ENCODE data around the gene SLC26A8. TPM values are rescaled to one million over a fixed set of nuclear protein-coding genes. Genes with fewer than 3 reads are reported as not detected.
"Not testable (repeated sequence)": the region's sequence is repeated elsewhere in the genome, so short reads cannot be mapped to it uniquely, and the experiment has no call there.

SLC26A8 gene
- total RNA-seq, 1 donor from 2014 or later = not detected

DNA sequence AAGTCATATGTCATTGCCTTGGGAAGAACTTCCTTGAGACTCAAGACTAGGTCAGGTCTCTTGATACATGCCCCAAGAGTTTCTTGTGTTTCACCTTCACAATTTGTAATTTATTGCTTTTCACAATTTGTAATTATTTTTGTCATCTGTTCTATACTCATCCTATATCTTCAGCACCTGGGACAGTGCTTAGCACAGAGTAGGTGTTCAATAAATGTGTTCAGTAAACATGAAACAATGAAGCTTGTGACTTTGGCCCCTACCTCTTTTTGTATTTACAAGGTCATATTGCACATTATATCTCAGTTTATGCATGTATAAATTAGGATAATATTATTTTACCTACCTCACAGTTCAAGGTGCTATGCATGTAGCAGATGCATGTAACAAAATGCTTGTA, 82.1 kb downstream of the SLC26A8 start:
- intact Hi-C loops (cut with micrococcal nuclease) = no loop called here
- H3K4me1 ChIP-seq = no peaks in the 10 kb centered on the region
- H3K36me3 ChIP-seq = no peaks in the 10 kb centered on the region
- H3K27me3 ChIP-seq (ENCODE audit: low read depth) = peaks cover 12% of the 10 kb centered on the region
- H3K27ac ChIP-seq (replicated peaks) = no peak overlapping the region
- TF ChIP-seq, protein P1, sequence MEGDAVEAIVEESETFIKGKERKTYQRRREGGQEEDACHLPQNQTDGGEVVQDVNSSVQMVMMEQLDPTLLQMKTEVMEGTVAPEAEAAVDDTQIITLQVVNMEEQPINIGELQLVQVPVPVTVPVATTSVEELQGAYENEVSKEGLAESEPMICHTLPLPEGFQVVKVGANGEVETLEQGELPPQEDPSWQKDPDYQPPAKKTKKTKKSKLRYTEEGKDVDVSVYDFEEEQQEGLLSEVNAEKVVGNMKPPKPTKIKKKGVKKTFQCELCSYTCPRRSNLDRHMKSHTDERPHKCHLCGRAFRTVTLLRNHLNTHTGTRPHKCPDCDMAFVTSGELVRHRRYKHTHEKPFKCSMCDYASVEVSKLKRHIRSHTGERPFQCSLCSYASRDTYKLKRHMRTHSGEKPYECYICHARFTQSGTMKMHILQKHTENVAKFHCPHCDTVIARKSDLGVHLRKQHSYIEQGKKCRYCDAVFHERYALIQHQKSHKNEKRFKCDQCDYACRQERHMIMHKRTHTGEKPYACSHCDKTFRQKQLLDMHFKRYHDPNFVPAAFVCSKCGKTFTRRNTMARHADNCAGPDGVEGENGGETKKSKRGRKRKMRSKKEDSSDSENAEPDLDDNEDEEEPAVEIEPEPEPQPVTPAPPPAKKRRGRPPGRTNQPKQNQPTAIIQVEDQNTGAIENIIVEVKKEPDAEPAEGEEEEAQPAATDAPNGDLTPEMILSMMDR (IDR thresholded peaks at IDR 0.05; ENCODE audit: borderline replicate concordance) = no peak
- no peak overlapping the region for H3K4me3 ChIP-seq
- no peak for DNase-seq
- H3K9me3 ChIP-seq (replicated peaks) = no peaks in the 10 kb centered on the region

DNA sequence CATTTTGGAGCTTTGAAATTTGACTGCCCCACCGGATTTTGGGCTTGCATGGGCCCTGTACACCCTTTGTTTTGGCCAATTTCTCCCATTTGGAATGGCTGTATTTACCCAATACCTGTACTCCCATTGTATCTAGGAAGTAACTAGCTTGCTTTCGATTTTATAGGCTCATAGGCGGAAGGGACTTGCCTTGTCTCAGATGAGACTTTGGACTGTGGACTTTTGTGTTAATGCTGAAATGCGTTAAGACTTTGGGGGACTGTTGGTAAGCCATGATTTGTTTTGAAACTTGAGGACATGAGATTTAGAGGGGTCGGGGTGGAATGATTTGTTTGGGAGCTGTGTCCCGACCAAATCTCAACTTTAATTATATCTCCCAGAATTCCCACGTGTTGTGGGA, 83.3 kb downstream of the SLC26A8 start:
- peaks cover 12% of the 10 kb centered on the region for H3K27me3 ChIP-seq (ENCODE audit: low read depth)
- H3K36me3 ChIP-seq; H3K4me1 ChIP-seq; DNase-seq; H3K4me3 ChIP-seq; H3K9me3 ChIP-seq (replicated peaks); H3K27ac ChIP-seq (replicated peaks); intact Hi-C loops (cut with micrococcal nuclease): not testable (repeated sequence)

DNA sequence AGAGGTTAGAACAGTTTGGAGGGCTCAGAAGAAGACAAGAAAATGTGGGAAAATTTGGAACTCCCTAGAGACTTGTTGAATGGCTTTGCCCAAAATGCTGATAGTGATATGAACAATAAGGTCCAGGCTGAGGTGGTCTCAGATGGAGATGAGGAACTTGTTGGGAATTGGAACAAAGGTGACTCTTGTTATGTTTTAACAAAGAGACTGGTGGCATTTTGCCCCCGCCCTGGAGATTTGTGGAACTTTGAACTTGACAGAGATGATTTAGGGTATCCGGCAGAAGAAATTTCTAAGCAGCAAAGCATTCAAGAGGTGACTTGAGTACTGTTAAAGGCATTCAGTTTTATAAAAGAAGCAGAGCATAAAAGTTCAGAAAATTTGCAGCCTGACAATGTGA, 84.4 kb downstream of the SLC26A8 start:
- H3K4me1 ChIP-seq; H3K9me3 ChIP-seq (replicated peaks); H3K27ac ChIP-seq (replicated peaks); H3K36me3 ChIP-seq; H3K4me3 ChIP-seq; intact Hi-C loops (cut with micrococcal nuclease); DNase-seq: not testable (repeated sequence)
- peaks cover 12% of the 10 kb centered on the region for H3K27me3 ChIP-seq (ENCODE audit: low read depth)

DNA sequence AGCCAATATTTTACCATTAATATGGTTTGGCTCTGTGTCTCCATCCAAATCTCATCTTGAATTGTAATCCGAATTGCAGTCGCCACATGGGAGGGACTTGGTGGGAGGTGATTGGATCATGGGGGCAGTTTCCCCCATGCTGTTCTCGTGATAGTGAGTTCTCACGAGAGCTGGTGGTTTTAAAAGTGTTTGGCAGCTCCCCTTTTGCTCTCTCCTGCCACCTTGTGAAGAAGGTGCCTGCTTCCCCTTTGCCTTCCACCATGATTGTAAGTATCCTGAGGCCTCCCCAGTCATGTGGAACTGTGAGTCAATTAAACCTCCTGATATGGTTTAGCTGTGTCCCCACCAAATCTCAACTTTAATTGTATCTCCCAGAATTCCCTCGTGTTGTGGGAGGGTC, 85.2 kb downstream of the SLC26A8 start:
- H3K4me3 ChIP-seq; H3K36me3 ChIP-seq; H3K9me3 ChIP-seq (replicated peaks); H3K27ac ChIP-seq (replicated peaks); intact Hi-C loops (cut with micrococcal nuclease); DNase-seq; H3K4me1 ChIP-seq: not testable (repeated sequence)
- H3K27me3 ChIP-seq (ENCODE audit: low read depth) = peaks cover 12% of the 10 kb centered on the region

DNA sequence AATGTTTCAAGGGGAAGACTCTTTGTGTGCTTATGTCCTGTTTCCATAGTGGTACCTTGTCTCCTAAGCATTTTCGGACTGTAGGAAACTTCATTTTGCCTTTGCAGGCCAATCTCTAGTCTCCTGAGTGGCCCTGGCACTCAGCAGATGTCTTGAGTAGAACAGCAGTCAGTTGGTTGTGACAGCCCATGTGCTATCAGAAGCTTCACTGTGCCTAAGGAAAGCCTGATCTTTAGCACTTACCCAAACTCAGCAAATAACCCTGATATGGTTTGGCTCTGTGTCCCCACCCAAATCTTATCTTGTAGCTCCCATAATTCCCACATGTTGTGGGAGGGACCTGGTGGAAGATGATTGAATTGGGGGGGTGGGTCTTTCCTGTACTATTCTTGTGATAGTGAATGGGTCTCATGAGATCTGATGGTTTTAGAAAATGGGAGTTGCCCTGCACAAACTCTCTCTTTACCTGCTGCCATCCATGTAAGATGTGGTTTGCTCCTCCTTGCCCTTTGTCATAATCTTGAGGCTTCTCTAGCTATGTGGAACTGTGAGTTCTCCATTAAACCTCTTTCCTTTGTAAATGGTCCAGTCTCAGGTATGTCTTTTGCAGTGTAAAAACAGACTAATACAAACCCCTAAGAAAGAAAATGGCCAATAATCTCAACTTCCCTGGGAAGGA, 87.6 kb downstream of the SLC26A8 start:
- Histone ChIP-seq H3K27ac (replicated peaks) (no peak overlapping the region), H3K36me3 (no peaks in the 10 kb centered on the region), H3K9me3 (replicated peaks) (no peaks in the 10 kb centered on the region), H3K27me3 (ENCODE audit: low read depth) (peaks cover 12% of the 10 kb centered on the region), H3K4me1 (no peaks in the 10 kb centered on the region), H3K4me3 (no peak overlapping the region)
- TF ChIP-seq, protein P1 (IDR thresholded peaks at IDR 0.05; ENCODE audit: borderline replicate concordance) = no peak
- intact Hi-C loops (cut with micrococcal nuclease) = no loop called here
- no peak for DNase-seq

DNA sequence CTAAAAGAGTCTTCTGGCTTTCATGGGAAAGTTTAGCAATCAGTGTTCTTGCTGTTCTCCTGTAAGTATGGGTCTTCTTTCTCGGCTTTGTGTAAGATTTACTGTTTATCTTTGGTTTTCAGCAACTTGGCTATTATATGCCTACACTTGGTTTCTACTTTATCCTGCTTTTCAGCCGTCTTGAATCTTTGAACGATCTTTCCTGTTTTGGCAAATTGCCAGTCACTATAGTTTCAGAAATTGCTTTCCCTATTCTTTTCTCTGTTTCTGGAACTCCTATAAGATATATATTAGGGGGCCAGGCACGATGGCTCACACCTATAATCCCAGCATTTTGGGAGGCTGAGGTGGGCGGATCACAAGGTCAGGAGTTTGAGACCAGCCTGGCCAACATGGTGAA, 89.0 kb downstream of the SLC26A8 start:
- H3K27ac ChIP-seq (replicated peaks) = no peak overlapping the region
- no peak for DNase-seq
- TF ChIP-seq, protein P1 (IDR thresholded peaks at IDR 0.05; ENCODE audit: borderline replicate concordance) = no peak
- no peaks in the 10 kb centered on the region for H3K36me3 ChIP-seq
- intact Hi-C loops (cut with micrococcal nuclease) = no loop called here
- H3K9me3 ChIP-seq (replicated peaks) = no peaks in the 10 kb centered on the region
- no peaks in the 10 kb centered on the region for H3K4me1 ChIP-seq
- peaks cover 8% of the 10 kb centered on the region for H3K27me3 ChIP-seq (ENCODE audit: low read depth)
- no peak overlapping the region for H3K4me3 ChIP-seq

DNA sequence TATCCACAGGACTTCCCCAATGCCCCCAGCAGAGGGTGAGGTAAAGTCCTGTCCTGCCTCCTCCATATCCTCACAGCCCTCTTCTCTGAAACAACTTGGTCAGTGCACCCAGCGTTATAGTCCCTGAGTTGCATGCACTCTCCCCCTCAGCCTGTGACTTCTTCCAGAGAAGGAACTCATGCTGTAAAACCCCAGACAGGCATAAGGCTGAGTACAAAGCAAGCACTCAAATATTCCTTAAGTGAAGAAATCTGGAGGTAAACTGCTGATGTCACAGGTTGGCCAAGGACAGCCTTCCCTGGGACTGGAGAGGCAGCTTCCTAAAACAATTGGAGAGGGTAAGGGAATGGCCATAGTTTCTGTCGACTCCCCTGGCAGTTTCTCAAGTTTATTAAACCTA, 90.6 kb downstream of the SLC26A8 start:
- Histone ChIP-seq H3K27me3 (ENCODE audit: low read depth) (no peaks in the 10 kb centered on the region), H3K27ac (replicated peaks) (no peak overlapping the region), H3K4me1 (no peaks in the 10 kb centered on the region), H3K9me3 (replicated peaks) (no peaks in the 10 kb centered on the region), H3K36me3 (no peaks in the 10 kb centered on the region), H3K4me3 (no peak overlapping the region)
- intact Hi-C loops (cut with micrococcal nuclease) = no loop called here
- TF ChIP-seq, protein P1 (IDR thresholded peaks at IDR 0.05; ENCODE audit: borderline replicate concordance) = no peak
- DNase-seq = no peak

DNA sequence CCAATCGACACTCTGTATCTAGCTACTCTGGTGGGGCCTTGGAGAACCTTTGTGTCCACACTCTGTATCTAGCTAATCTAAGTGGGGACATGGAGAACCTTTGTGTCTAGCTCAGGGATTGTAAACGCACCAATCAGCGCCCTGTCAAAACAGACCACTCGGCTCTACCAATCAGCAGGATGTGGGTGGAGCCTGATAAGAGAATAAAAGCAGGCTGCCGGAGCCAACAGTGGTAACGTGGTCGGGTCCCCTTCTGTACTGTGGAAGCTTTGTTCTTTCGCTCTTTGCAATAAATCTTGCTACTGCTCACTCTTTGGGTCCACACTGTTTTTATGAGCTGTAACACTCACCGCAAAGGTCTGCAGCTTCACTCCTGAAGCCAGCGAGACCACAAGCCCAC, 92.6 kb downstream of the SLC26A8 start:
- H3K36me3 ChIP-seq; H3K9me3 ChIP-seq (replicated peaks); H3K27me3 ChIP-seq (ENCODE audit: low read depth); H3K4me3 ChIP-seq; H3K4me1 ChIP-seq; DNase-seq; intact Hi-C loops (cut with micrococcal nuclease); H3K27ac ChIP-seq (replicated peaks): not testable (repeated sequence)
